Caco-2 (cell line): ENCODE measurements around the gene ADAMTS1. TPM values are rescaled to one million over a fixed set of nuclear protein-coding genes. Genes with fewer than 3 reads are reported as not detected.

ENCODE experiments used
- BruUV-seq: library from RNA; stranded (reverse); fragments of 400-500 nt; replicated peaks from 2 replicates; lab custom pipeline; 2021; lab: Mats Ljungman, UMichigan
- CTCF ChIA-PET: fragments of 300-600 bp; sonication (Branson Sonifier 250); formaldehyde crosslinking; loops from one replicate; lab custom pipeline; 2022; ENCODE audit warnings: antibody characterized with exemption; lab: Charles Lee
- POLR2A ChIA-PET: fragments of 300-600 bp; sonication (Branson Sonifier 250); formaldehyde crosslinking; loops from one replicate; lab custom pipeline; 2022; ENCODE audit warnings: antibody characterized with exemption; lab: Charles Lee
- DNase-seq, 2 experiments: peaks; one replicate each; pipeline versions ENCODE4 v3.0.0 to v3.0.0-alpha.2; 2020 to 2022
- H3K27me3 ChIP-seq: replicated peaks from 2 replicates; pipeline ENCODE4 v1.6.0; 2011; ENCODE audit warnings: low read length; ENCODE audit not compliant: control insufficient read depth, insufficient read depth
- H3K36me3 ChIP-seq: 2 replicates; pipeline ENCODE4 v1.5.1; 2011; ENCODE audit warnings: low read length; ENCODE audit not compliant: control insufficient read depth, insufficient read depth
- H3K4me1 ChIP-seq: fragments of 250-450 bp; sonication (Bioruptor Pico); 2 replicates; pipeline ENCODE4 v1.5.1; 2020; ENCODE audit warnings: mild to moderate bottlenecking
- H3K4me3 ChIP-seq: 2 replicates; pipeline ENCODE4 v1.5.1; 2011; ENCODE audit warnings: low read depth, mild to moderate bottlenecking, control low read depth, low read length
- H3K9me3 ChIP-seq: fragments of 250-450 bp; sonication (Bioruptor Pico); 2 replicates; pipeline ENCODE4 v1.5.1; 2020; ENCODE audit warnings: mild to moderate bottlenecking, moderate library complexity
- H3K27ac Mint-ChIP-seq: one replicate; pipeline ENCODE4 v1.8.0; 2022; ENCODE audit warnings: mixed read lengths; ENCODE audit not compliant: unreplicated experiment
- H3K27me3 Mint-ChIP-seq: one replicate; pipeline ENCODE4 v1.8.0; 2022; ENCODE audit warnings: mixed read lengths; ENCODE audit not compliant: insufficient read depth, unreplicated experiment
- H3K36me3 Mint-ChIP-seq: one replicate; pipeline ENCODE4 v1.8.0; 2022; ENCODE audit warnings: mild to moderate bottlenecking, mixed read lengths; ENCODE audit not compliant: insufficient read depth, unreplicated experiment
- H3K4me1 Mint-ChIP-seq: one replicate; pipeline ENCODE4 v1.8.0; 2022; ENCODE audit warnings: low read depth, mixed read lengths; ENCODE audit not compliant: unreplicated experiment
- H3K4me3 Mint-ChIP-seq: one replicate; pipeline ENCODE4 v1.8.0; 2022; ENCODE audit warnings: mild to moderate bottlenecking, moderate library complexity, mixed read lengths; ENCODE audit not compliant: unreplicated experiment
- H3K9me3 Mint-ChIP-seq: one replicate; pipeline ENCODE4 v1.8.0; 2022; ENCODE audit warnings: mixed read lengths; ENCODE audit not compliant: unreplicated experiment
- intact Hi-C: fragments of 100-400 bp; cut with micrococcal nuclease; formaldehyde crosslinking; loops from one replicate; pipeline ENCODE4 v1.10.0; 2022; ENCODE audit not compliant: unreplicated experiment
- total RNA-seq: library from RNA; stranded (reverse); gene quantifications from 2 replicates; pipeline ENCODE4 v1.2.3, GENCODE V29; 2022
- TF ChIP-seq, protein P1 (sequence below), 2 experiments: fragments of 200-600 bp in 1 of 2; IDR thresholded peaks; 1 replicate in 1 of 2; 2 replicates in 1 of 2; pipeline versions ENCODE4 v1.5.1 to v1.8.0; 2011 to 2022; ENCODE audit warnings: antibody characterized with exemption in 1 of 2, control low read depth in 1 of 2, inconsistent platforms in 1 of 2, low read depth in 1 of 2, low read length in 1 of 2, mild to moderate bottlenecking in 1 of 2, moderate library complexity in 1 of 2; ENCODE audit not compliant: insufficient read depth in 1 of 2, severe bottlenecking in 1 of 2, unreplicated experiment in 1 of 2

Gene ADAMTS1
- total RNA-seq, 1 experiment from 2014 or later, result not detected

DNA sequence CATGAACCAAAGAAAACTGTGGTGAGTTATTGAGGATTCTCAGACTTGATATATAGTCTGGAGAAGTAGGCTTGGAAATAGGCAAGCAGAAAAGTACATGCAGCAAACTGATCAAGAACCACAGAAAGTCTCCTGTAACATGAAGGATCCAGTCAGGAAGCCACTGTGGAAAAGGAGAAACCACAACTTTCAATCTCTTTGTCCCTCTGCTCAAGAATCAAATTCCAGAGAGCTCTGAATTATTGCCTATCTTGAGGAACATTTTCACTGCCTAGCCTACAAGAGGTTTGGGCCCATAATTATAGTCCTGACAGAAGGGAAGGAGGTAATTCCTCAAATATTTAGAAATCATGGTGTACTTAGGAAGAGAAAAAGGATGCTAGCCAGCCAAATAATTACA is 43.0 kb upstream of the ADAMTS1 start:
- H3K36me3 Mint-ChIP-seq, result no peaks in the 10 kb centered on the region
- H3K4me1 Mint-ChIP-seq, result peaks cover 11% of the 10 kb centered on the region
- TF ChIP-seq, protein P1, sequence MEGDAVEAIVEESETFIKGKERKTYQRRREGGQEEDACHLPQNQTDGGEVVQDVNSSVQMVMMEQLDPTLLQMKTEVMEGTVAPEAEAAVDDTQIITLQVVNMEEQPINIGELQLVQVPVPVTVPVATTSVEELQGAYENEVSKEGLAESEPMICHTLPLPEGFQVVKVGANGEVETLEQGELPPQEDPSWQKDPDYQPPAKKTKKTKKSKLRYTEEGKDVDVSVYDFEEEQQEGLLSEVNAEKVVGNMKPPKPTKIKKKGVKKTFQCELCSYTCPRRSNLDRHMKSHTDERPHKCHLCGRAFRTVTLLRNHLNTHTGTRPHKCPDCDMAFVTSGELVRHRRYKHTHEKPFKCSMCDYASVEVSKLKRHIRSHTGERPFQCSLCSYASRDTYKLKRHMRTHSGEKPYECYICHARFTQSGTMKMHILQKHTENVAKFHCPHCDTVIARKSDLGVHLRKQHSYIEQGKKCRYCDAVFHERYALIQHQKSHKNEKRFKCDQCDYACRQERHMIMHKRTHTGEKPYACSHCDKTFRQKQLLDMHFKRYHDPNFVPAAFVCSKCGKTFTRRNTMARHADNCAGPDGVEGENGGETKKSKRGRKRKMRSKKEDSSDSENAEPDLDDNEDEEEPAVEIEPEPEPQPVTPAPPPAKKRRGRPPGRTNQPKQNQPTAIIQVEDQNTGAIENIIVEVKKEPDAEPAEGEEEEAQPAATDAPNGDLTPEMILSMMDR (IDR thresholded peaks at IDR 0.05; ENCODE audit: insufficient read depth in 1 of 2, low read depth in 1 of 2, low read length in 1 of 2, severe bottlenecking in 1 of 2, unreplicated experiment in 1 of 2), result no peak
- no peaks in the 10 kb centered on the region for H3K27me3 Mint-ChIP-seq
- ChIA-PET CTCF (no interaction called here), POLR2A (no interaction called here)
- no peak overlapping the region for H3K27ac Mint-ChIP-seq
- Histone ChIP-seq H3K4me1 (peaks cover 20% of the 10 kb centered on the region), H3K4me3 (no peak overlapping the region), H3K36me3 (no peaks in the 10 kb centered on the region), H3K27me3 (no peaks in the 10 kb centered on the region), H3K9me3 (no peaks in the 10 kb centered on the region)
- intact Hi-C loops, result no loop called here
- no peak for DNase-seq
- no TSS peak for BruUV-seq
- H3K4me3 Mint-ChIP-seq, result no peak overlapping the region
- peaks cover 31% of the 10 kb centered on the region for H3K9me3 Mint-ChIP-seq

DNA sequence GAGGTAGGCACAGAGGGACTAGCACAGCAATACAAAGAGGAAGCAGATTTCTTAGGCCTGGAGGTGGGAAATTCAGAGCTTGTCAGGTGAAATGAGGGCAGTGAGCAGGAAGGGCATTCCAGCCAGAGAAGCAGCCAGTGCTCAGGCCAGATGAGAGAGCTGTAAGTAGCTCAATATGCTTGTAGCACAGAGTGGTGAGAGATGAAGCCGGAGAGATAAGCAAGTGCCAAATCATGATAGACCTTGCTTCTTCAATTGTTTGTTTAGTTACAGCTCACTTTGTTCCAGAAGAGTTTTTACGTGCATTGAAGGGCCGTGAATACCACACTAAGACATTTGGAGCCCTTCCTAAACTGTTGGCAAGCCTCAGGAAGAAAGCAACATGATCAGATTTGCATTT is 42.0 kb upstream of the ADAMTS1 start:
- no peaks in the 10 kb centered on the region for H3K36me3 ChIP-seq
- ChIA-PET POLR2A (no interaction called here), CTCF (no interaction called here)
- Mint-ChIP-seq H3K4me1 (peaks cover 11% of the 10 kb centered on the region), H3K4me3 (no peak overlapping the region), H3K9me3 (peaks cover 31% of the 10 kb centered on the region), H3K36me3 (no peaks in the 10 kb centered on the region), H3K27ac (no peak overlapping the region), H3K27me3 (no peaks in the 10 kb centered on the region)
- no peak overlapping the region for H3K4me3 ChIP-seq
- intact Hi-C loops, result no loop called here
- H3K27me3 ChIP-seq, result no peaks in the 10 kb centered on the region
- H3K9me3 ChIP-seq, result no peaks in the 10 kb centered on the region
- no TSS peak for BruUV-seq
- DNase-seq, result no peak
- TF ChIP-seq, protein P1 (IDR thresholded peaks at IDR 0.05; ENCODE audit: insufficient read depth in 1 of 2, low read depth in 1 of 2, low read length in 1 of 2, severe bottlenecking in 1 of 2, unreplicated experiment in 1 of 2), result no peak
- peaks cover 21% of the 10 kb centered on the region for H3K4me1 ChIP-seq

DNA sequence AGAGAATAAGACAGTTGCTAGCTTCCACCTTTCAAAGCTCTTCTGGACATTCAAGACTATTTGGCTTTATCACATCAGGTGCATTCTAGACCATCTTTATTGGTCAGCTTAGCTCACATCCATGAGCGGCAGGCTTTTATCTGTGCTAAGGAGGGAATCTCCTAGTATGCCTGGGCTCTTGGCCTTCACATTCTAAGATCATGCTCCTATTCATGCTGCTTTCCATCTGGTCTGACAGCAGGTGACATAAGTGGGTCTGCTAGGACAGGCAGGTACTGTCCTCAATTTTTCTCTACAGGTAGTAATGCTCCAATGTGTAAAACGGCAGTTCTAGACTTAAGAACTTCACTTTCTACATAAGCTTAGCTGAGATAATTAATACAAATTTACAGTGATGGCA is 39.2 kb upstream of the ADAMTS1 start:
- peaks cover 21% of the 10 kb centered on the region for H3K4me1 ChIP-seq
- Mint-ChIP-seq H3K27me3 (no peaks in the 10 kb centered on the region), H3K4me1 (peaks cover 11% of the 10 kb centered on the region), H3K4me3 (no peak overlapping the region), H3K36me3 (no peaks in the 10 kb centered on the region), H3K27ac (peak overlapping the region; percentile 58), H3K9me3 (peaks cover 39% of the 10 kb centered on the region)
- POLR2A ChIA-PET, result no interaction called here
- DNase-seq, result no peak
- no peaks in the 10 kb centered on the region for H3K27me3 ChIP-seq
- BruUV-seq, result no TSS peak
- CTCF ChIA-PET, result no interaction called here
- TF ChIP-seq, protein P1 (IDR thresholded peaks at IDR 0.05; ENCODE audit: insufficient read depth in 1 of 2, low read depth in 1 of 2, low read length in 1 of 2, severe bottlenecking in 1 of 2, unreplicated experiment in 1 of 2), result no peak
- no peaks in the 10 kb centered on the region for H3K9me3 ChIP-seq
- intact Hi-C loops, result loop anchor here (1.0 to 2.0 kb wide), 2 partner anchors 26 to 34 kb away; no protein-coding TSS in a partner anchor
- H3K4me3 ChIP-seq, result no peak overlapping the region
- H3K36me3 ChIP-seq, result no peaks in the 10 kb centered on the region
